PFSK-1 (cell line): ENCODE data around the gene TRPM6.

Source experiments
- POLR2AphosphoS5 ChIP-seq: IDR thresholded peaks from 2 replicates; pipeline ENCODE4 v1.6.1; 2012; ENCODE audit warnings: low read depth, mild to moderate bottlenecking, control low read depth, low read length, moderate library complexity
- REST ChIP-seq, 2 experiments: IDR thresholded peaks; 2 replicates each; pipeline versions ENCODE4 v1.6.1 to v1.8.0; 2011 to 2012; ENCODE audit warnings: low read depth in 2 of 2, low read length in 2 of 2, control low read depth in 1 of 2, inconsistent platforms in 1 of 2, mild to moderate bottlenecking in 1 of 2, moderate library complexity in 1 of 2; ENCODE audit not compliant: insufficient read depth in 1 of 2
- SIN3A ChIP-seq: IDR thresholded peaks from 2 replicates; pipeline ENCODE4 v1.6.1; 2012; ENCODE audit warnings: mild to moderate bottlenecking, low read length, moderate library complexity, borderline replicate concordance; ENCODE audit not compliant: insufficient read depth
- TAF1 ChIP-seq: IDR thresholded peaks from 2 replicates; pipeline ENCODE4 v1.6.1; 2012; ENCODE audit warnings: low read length, control low read depth, borderline replicate concordance; ENCODE audit not compliant: insufficient read depth

- TF ChIP-seq POLR2AphosphoS5 (no peak), REST (IDR thresholded peaks at IDR 0.05; ENCODE audit: insufficient read depth in 1 of 2, low read depth in 2 of 2, low read length in 2 of 2) (no peak), TAF1 (no peak), SIN3A (no peak)
Observed at GRCh38 chr9:74765481-74765971, 122.2 kb downstream of the TRPM6 start.
